Amniotic stem cell (primary cell): Measurements from ENCODE around the gene TEDC2.
A peak's percentile ranks its signal among the peaks of the same experiment; 100 is the strongest.

Experiments used
- DNase-seq: peaks from one replicate; lab custom pipeline; 2025; lab: John Stamatoyannopoulos, UW

Gene TEDC2

DNA sequence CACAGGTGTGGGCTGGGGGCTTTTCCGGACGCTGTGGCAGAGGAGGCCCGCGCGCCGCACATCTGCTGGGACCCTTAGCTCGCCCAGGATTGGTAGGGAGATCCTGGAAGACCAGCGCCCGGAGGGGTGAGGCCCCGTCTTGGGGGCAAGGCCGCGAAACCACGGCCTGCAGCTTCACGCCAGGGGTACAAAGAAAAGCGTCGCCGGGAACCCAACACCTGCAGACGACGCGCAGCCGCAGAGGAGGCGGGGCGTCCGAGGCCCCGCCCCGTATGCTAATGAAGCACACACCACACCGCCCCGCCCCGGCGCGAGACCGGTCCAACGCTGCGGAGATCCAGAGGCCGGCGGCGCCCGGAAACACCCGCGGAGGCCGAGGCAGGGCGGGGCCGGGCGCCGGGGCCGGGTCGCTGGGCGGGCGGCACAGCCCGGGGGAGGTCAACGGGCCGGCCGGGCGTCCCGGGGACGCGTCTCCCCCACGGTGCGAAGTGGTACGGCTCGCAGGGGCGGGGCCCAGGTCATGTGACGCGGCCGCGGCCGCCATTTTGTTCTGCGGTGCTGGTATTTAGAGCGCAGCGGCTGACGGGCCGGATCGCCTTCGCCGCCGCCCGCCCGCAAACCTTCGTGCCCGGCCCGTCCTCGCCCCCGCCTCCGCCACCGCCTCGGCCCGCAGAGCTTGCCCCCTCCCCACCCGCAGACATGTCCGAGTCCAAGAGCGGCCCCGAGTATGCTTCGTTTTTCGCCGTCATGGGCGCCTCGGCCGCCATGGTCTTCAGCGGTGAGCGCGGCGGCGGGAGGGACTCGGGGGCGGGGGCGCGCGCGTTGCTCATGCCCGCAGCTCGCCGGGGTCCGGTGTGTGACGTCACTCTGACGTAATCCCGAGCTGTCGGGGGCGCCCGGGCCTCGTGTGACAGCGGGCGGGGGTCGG is 53.8 kb downstream of the TEDC2 start, which contains the start of gene ATP6V0C:
TSS of gene ATP6V0C (plus strand) at position 548 of the 928 bp plus-strand sequence. CDS start at position 700, 152 bp downstream.
- DNase-seq, result peak; percentile 88
